Osteocyte (in vitro differentiated cells): Measurements from ENCODE around the gene EXOC4. TPM values are rescaled to one million over a fixed set of nuclear protein-coding genes. Genes with fewer than 3 reads are reported as not detected.

Source experiments
- DNase-seq: peaks from one replicate; pipeline ENCODE4 v3.0.0; 2021; ENCODE audit warnings: mixed read lengths; ENCODE audit not compliant: unreplicated experiment; ENCODE audit errors: extremely low spot score
- H3K27ac Mint-ChIP-seq: one replicate; pipeline ENCODE4 v1.8.0; 2021; ENCODE audit warnings: mild to moderate bottlenecking, mixed read lengths; ENCODE audit not compliant: unreplicated experiment
- H3K27me3 Mint-ChIP-seq: one replicate; pipeline ENCODE4 v1.8.0; 2021; ENCODE audit warnings: mixed read lengths; ENCODE audit not compliant: unreplicated experiment
- H3K36me3 Mint-ChIP-seq: one replicate; pipeline ENCODE4 v1.8.0; 2021; ENCODE audit warnings: mixed read lengths; ENCODE audit not compliant: unreplicated experiment
- H3K4me1 Mint-ChIP-seq: one replicate; pipeline ENCODE4 v1.8.0; 2021; ENCODE audit warnings: mixed read lengths; ENCODE audit not compliant: unreplicated experiment
- H3K4me3 Mint-ChIP-seq: one replicate; pipeline ENCODE4 v1.8.0; 2021; ENCODE audit warnings: mild to moderate bottlenecking, moderate library complexity, mixed read lengths; ENCODE audit not compliant: unreplicated experiment
- H3K9me3 Mint-ChIP-seq: one replicate; pipeline ENCODE4 v1.8.0; 2021; ENCODE audit warnings: mixed read lengths; ENCODE audit not compliant: unreplicated experiment
- CTCF ChIP-seq: fragments of 200-600 bp; sonication (generic); IDR thresholded peaks from 2 replicates; pipeline ENCODE4 v1.5.0; 2021; ENCODE audit warnings: antibody characterized with exemption, mild to moderate bottlenecking, moderate library complexity
- total RNA-seq: library from RNA; stranded (reverse); gene quantifications from 2 replicates; pipeline ENCODE4 v1.2.1, GENCODE V29; 2021

Gene EXOC4
- total RNA-seq, 1 donor from 2014 or later: 99.9 TPM

GRCh38 chr7:133299676-133300075, 46.8 kb downstream of the EXOC4 start:
- H3K9me3 Mint-ChIP-seq: no peaks in the 10 kb centered on the region
- H3K27me3 Mint-ChIP-seq: no peaks in the 10 kb centered on the region
- TF ChIP-seq CTCF: no peak
- peaks cover 3% of the 10 kb centered on the region for H3K36me3 Mint-ChIP-seq
- peaks cover 36% of the 10 kb centered on the region for H3K4me1 Mint-ChIP-seq
- H3K27ac Mint-ChIP-seq: no peak overlapping the region
- no peak for DNase-seq
- no peak overlapping the region for H3K4me3 Mint-ChIP-seq

GRCh38 chr7:133300088-133300487, 47.2 kb downstream of the EXOC4 start:
- H3K36me3 Mint-ChIP-seq: peaks cover 3% of the 10 kb centered on the region
- DNase-seq: no peak
- H3K27ac Mint-ChIP-seq: no peak overlapping the region
- peaks cover 40% of the 10 kb centered on the region for H3K4me1 Mint-ChIP-seq
- TF ChIP-seq CTCF: no peak
- no peaks in the 10 kb centered on the region for H3K9me3 Mint-ChIP-seq
- no peak overlapping the region for H3K4me3 Mint-ChIP-seq
- H3K27me3 Mint-ChIP-seq: no peaks in the 10 kb centered on the region

- no peak overlapping the region for H3K27ac Mint-ChIP-seq
- peaks cover 42% of the 10 kb centered on the region for H3K4me1 Mint-ChIP-seq
- H3K9me3 Mint-ChIP-seq: no peaks in the 10 kb centered on the region
- TF ChIP-seq CTCF: no peak
- peaks cover 6% of the 10 kb centered on the region for H3K36me3 Mint-ChIP-seq
- no peaks in the 10 kb centered on the region for H3K27me3 Mint-ChIP-seq
- no peak overlapping the region for H3K4me3 Mint-ChIP-seq
- no peak for DNase-seq
Measured at GRCh38 chr7:133300811-133301210, 47.9 kb downstream of the EXOC4 start.

GRCh38 chr7:133301444-133301843, 48.6 kb downstream of the EXOC4 start:
- Mint-ChIP-seq H3K27ac (no peak overlapping the region), H3K4me1 (peaks cover 42% of the 10 kb centered on the region), H3K9me3 (no peaks in the 10 kb centered on the region), H3K27me3 (no peaks in the 10 kb centered on the region), H3K36me3 (peaks cover 12% of the 10 kb centered on the region), H3K4me3 (no peak overlapping the region)
- no peak for DNase-seq
- no peak for TF ChIP-seq CTCF

- Mint-ChIP-seq H3K36me3 (peaks cover 31% of the 10 kb centered on the region), H3K27ac (no peak overlapping the region), H3K9me3 (no peaks in the 10 kb centered on the region), H3K4me3 (no peak overlapping the region), H3K4me1 (peaks cover 42% of the 10 kb centered on the region), H3K27me3 (no peaks in the 10 kb centered on the region)
- TF ChIP-seq CTCF: no peak
- DNase-seq: no peak
Measured at GRCh38 chr7:133303372-133303771, 50.5 kb downstream of the EXOC4 start.
